Stimulated activated naive CD8-positive, alpha-beta T cell treated with anti-CD3 and anti-CD28 coated beads, Interleukin-15, Interleukin-2, amounts not matched to agents 100 U/mL and 50 U/mL, for 24 hours (primary cell): ENCODE measurements around the gene FALEC.
A peak's percentile ranks its signal among the peaks of the same experiment; 100 is the strongest.

Experiments
- ATAC-seq: fragments of 150-1000 bp; cut with Tn5 transposase; one replicate; pipeline ENCODE4 v1.10.0; 2021
- DNase-seq: peaks from one replicate; pipeline ENCODE4 v3.0.0; 2021

Gene FALEC

DNA sequence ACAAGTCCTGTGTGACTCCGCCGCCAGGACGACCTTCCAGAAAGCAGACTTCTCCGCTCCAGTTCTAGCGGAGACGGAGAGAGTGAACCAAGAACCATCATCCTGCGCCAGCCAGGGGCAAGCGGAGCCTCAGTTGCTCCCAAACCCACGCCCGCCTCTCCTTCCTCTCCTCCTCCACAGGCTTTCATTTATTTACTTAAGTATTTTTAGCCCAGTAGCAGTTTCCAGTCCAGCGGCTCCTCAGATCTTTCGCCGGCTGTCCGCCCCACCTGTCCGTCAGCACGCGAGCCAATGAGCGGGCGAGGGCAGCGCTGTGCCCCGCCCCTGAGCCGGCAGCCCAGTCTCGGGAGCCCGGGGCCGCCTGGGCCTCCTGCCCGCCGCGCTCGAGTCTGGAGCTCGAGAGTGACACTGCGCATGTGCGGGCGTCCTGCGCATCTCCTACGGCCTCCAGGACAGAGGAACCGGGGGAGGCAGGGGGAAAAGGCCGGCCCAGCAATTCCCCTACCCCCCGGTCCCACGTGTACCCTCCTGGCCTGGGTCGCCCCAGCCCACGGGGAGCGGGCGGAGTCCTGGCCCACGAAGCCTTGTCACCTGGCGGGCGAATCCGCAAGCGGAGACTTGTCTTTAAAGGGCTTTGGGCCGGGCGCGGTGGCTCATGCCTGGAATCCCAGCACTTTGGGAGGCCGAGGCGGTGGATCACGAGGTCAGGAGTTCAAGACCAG, at the start of gene FALEC:
Gene FALEC, plus strand, starts transcription at position 425 of the 722 bp plus-strand sequence.
- DNase-seq (peak; percentile 94), ATAC-seq (peak; percentile 97)

DNA sequence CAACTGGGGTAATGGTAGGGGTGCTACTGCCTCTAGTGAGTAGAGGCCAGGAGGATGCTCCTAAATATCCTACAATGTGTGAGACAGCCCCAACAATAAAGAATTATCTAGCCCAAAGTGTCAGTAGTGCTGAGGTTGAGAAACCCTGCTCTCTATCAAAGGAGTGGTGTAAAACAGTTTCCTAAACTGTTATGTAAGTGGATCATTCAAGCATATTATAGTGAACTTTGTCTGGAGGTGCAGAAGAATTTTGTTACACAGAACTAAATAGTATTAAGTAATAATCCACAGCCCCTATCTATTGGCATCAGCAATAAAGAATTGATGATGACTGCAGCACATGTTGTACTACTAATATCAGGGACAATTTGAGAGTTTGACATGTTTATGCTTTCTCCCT, 48.6 kb upstream of the FALEC start:
- ATAC-seq (no peak), DNase-seq (no peak)

DNA sequence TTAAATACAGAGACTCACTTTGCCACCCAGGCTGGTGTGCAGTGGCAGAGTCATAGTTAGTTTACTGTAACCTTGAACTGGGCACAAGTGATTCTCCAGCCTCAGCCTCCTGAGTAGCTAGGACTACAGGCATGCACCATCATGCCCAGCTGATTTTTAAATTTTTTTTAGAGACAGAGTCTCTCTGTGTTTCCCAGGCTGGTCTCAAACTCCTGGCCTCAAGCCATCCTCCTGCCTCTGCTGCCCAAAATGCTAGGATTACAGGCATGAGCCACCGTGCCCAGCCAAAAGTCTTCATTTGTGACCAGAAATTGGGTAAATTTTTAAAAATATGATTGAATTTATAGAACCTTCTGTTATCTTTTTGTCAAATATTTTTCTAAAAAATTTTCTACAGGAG, 46.3 kb upstream of the FALEC start:
- DNase-seq (no peak), ATAC-seq (no peak)

DNA sequence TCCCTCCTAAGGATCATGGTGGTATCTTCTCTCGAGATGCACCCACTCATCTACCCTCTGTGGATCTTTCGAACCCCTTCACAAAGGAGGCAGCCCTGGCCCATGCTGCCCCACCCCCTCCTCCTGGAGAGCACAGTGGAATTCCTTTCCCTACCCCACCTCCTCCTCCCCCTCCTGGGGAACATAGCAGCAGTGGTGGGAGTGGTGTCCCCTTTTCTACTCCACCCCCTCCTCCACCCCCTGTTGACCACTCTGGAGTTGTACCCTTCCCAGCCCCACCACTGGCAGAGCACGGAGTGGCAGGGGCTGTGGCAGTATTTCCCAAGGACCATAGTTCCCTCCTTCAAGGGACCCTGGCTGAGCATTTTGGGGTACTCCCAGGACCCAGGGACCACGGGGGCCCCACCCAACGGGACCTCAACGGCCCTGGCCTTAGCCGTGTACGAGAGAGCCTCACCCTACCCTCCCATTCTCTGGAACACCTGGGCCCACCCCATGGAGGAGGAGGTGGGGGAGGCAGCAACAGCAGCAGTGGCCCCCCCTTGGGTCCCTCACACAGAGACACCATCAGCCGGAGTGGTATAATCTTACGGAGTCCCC, 42.9 kb upstream of the FALEC start:
- DNase-seq (no peak), ATAC-seq (no peak)

DNA sequence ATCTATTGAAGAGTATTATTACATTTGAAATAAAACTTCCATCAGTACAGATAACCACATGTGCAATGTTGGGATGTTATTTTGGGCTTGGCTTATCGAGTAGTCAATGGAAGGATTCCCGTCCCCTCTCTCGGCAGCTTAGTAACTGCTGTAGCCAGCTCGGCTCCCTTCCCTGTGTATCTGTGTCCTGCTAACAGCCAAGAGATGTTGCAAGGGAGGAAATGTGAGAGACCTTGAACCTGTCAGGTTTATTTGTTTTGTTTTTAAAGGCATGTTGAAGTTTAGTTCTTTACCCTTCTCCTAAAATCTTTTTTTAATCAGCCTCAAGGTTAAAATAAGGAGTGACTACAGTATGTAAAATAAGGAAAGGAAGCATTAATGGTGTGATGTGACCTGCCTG, 41.9 kb upstream of the FALEC start:
- DNase-seq (no peak), ATAC-seq (no peak)

DNA sequence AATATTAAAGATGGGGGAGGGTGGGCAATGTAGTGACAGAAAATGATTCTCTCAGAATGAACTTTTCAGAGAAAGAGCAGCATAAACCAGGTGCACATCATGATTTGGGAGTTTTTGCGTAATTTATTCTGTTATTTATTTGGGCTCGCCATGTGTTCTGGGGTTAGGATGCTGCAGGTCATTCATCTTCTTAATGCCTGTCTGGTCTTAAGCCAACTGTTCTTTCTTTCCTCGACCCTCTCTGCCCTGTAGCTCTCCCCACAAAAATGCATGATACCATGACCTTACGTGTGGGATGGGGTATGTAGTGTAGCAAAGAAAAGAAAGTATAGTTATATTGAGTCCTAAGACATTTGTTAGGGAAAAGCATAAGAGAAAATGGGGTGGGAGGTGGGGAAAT, 40.7 kb upstream of the FALEC start:
- DNase-seq = no peak
- ATAC-seq = no peak

DNA sequence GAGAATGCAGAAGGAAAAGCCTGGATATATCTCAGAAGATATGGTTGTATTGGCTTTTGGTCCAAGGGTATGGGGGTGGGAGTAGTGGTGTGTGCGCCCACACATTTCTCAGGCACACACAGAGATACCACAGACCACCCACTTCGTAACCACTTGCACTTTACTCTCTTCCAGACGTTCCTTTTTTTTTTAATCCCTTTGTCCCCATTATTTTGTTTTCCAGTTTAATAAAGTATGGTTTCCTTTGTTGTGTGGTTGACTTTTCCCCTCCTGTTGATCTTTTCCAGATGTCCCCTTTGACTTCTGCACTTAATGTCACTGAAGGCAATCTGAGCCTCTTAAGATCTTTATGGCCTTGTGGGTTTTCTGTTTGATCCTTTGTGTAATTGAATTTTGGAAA, 38.8 kb upstream of the FALEC start:
- no peak for DNase-seq
- ATAC-seq = no peak

DNA sequence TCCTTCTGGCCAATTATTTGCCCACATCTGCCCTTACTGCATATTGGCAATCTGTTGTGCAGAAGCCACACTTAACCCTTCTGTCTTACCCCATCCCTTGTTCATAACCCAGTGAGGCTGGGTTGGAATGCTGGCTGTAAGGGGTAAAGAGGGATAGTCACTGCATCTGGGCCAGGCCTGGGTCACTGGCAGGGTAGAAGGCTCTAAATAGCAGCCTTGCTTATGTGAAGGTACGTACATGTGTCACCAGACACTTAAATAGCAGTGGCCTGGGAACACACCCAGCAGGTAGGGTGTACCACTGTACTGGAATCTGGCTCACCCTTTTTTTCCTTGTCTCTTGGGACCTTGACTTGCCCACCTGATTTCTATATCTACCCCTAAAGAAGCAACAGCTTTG, 38.2 kb upstream of the FALEC start:
- no peak for ATAC-seq
- DNase-seq = no peak

DNA sequence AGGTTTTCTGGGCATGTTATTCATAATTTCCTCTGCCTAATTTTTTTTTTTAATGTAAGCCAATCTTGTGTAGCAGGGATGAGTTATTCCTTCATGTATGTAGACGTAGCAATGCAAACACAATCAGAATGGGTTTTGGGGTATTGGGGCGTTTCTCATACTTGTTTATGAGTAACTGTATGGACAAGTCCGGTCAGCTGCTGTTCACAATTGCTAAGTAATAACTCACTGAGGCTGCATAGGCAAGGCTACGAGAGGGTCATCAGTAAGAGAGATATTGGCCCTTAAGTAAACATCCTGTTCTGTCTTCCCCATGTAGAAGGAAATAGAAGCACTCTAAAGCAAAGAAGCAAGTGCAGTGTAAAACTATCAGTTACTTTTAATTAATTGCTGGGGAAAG, 37.8 kb upstream of the FALEC start:
- no peak for DNase-seq
- no peak for ATAC-seq

DNA sequence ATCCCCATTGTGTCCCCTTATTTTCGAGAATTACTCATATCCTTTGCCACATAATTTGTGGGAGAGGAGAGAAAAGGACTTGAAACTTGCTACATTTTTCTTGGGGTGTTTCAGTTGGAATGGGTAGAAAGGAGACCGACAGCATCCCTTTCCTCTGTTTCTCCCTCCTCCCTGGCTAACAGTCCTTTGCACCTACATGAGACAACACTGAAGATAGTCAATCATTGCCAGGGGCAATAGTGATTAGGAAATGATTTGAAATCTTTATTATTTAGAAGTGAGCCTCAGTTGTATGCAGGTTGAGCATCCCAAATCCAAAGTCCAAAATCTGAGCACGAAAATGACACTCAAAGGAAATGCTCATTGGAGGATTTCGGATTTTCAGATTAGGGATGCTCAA, 36.2 kb upstream of the FALEC start:
- DNase-seq (no peak), ATAC-seq (no peak)

DNA sequence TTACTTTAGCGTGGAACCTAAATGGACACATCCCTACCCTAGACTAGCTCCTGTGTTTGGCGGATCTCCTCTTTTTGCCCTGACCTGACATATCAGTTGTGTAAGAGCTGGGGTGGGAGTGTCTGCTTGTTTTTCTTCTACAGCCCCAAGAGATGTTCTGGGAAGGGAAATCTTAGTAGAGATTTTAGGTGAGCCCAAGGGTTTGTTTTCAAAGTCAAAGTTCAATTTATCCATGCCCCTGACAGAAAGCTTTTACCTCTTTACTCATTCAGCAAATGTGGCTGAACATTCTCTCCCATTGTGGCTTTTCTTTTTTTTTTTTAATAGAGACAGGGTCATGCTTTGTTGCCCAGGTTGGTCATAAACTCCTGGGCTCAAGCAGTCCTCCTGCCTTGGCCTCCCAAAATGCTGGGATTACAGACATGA, 35.6 kb upstream of the FALEC start:
- DNase-seq = no peak
- no peak for ATAC-seq

DNA sequence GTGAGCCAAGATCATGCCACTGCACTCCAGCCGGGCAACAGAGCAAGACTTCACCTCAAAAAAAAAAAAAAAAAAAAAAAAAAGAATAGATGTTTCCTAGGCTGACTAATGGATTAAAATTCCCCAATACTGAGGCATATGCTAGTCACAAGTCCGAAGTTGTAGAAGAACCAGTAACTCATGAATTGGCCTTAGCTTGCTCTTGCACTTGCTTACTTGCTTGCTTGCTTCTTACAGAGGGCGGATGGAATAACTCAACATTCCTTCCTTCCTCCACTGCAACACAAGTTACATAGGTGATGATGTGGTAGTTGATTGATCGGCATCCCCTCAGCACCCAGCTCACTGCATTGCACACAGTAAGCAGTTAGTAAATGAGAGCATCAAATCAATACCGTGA, 31.1 kb upstream of the FALEC start:
- DNase-seq (no peak), ATAC-seq (no peak)

DNA sequence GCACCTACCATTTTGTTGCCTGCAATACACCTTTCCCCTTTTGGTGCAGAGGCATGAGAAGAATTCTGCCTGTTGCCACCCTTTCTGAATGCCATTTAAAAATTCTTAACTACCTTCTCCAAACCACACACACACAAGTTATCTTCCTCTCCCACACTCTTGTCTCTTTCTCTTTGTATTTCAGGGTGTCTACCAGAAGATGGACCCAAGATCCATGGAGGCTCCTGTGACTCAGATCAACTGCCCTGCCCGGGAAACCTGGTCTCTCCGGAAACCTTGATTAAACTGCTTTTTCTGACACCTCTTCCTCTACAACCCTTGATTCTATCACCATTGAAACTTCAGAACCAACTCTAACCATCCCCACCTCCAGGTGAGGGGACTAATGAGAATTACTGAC, 30.7 kb upstream of the FALEC start:
- DNase-seq (no peak), ATAC-seq (no peak)

DNA sequence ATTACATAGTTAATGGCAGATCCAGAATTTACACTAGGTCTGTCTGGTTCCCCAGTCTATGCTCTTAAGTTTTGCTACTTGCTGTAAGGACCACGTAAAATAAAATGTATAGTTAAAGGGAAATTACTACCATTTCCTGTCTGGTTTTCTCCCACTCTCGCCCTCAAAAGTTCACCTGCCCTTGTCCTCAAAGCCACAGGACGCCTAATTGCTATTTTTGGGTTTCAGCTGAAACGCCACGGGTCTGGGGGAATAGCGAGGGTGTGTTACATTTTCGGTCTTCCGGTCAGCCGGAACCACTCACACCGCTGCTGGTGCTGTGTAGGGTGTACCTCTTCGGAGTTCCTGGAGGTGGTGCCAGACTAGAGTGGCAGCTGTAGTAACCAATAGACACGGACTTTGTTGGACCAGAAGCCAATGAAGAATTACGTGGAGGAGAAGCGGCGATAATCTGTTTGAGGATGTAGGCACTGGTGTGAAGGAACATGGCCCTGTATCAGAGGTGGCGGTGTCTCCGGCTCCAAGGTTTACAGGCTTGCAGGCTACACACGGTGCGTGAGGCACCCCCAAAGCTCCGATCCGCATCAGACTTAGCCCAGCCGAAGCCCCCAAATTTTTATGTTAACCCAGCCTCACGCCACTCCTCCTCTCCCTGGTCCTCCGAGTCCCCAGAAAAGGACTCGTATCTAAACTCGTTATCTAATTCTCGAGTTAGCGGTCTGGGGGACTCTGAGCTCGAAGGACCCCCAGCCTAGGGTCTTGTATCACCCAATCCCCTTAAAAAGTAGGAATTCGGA, 28.4 kb upstream of the FALEC start, which contains the start of gene TARS2:
Gene TARS2, plus strand, starts transcription at position 454 of the 797 bp plus-strand sequence. Its CDS starts 32 bp downstream, at position 486.
- DNase-seq = peak; percentile 94
- peak; percentile 100 for ATAC-seq

DNA sequence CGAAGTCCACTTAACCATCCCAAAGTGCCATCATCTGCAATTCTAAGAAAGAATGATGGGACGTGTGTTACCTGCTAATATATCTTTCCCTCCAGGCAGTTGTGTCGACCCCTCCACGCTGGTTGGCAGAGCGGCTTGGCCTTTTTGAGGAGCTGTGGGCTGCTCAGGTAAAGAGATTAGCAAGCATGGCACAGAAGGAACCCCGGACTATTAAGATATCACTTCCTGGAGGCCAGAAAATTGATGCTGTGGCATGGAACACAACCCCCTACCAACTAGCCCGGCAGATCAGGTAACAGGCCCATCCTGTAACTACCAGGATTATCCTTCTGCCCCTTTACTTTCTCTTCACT, 27.8 kb upstream of the FALEC start:
- ATAC-seq = no peak
- DNase-seq = no peak

DNA sequence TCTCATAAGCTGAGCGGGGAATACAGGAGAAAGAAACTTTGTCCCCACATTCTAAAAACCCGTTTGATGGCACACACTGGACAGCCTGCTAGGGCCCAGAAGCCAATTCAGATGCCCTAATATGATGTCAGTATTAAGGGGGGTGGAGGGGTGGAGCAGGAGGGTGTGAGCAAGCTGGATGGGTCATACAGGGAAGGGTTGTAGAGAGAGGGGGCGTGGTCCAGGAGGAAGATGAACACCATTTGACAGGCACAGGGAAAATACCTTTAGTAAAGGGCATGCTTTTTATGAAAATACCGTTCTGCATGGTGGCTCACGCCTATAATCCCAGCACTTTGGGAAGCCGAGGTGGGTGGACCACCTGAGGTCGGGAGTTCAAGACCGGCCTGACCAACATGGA, 22.4 kb upstream of the FALEC start:
- ATAC-seq = no peak
- DNase-seq = no peak

DNA sequence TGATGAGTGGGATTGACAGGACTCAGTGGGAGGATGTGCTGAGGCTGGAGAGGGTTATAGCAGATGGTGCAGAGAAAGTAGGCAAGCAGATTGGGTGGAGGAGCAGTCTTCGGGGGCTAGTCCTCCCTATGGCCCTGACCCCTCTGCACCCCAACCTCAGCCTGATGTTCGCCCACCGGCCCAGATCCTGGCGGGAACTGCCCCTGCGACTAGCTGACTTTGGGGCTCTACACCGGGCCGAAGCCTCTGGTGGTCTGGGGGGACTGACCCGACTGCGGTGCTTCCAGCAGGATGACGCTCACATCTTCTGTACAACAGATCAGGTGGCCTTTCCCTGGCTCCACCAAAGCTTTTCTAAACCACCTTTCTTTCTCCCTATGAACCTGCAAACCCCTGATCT, 17.2 kb upstream of the FALEC start:
- DNase-seq = no peak
- ATAC-seq = no peak

DNA sequence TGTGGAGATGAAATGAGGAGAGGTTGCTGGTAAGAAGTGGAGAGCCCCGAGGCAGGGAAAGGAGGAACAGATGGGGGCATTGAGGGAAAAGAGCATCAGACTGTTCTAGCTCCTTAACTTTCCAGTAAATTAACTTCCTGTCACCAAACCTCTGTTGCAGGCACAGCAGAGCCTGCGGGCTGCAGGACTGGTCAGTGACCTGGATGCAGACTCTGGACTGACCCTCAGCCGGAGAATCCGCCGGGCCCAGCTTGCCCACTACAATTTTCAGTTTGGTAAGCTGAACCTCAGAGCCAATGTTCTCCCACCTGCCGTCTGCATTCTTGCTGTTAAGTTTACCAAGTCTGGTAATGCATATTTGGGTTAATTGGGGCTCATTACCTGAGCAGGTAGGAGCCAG, 10.1 kb upstream of the FALEC start:
- ATAC-seq = no peak
- no peak for DNase-seq

DNA sequence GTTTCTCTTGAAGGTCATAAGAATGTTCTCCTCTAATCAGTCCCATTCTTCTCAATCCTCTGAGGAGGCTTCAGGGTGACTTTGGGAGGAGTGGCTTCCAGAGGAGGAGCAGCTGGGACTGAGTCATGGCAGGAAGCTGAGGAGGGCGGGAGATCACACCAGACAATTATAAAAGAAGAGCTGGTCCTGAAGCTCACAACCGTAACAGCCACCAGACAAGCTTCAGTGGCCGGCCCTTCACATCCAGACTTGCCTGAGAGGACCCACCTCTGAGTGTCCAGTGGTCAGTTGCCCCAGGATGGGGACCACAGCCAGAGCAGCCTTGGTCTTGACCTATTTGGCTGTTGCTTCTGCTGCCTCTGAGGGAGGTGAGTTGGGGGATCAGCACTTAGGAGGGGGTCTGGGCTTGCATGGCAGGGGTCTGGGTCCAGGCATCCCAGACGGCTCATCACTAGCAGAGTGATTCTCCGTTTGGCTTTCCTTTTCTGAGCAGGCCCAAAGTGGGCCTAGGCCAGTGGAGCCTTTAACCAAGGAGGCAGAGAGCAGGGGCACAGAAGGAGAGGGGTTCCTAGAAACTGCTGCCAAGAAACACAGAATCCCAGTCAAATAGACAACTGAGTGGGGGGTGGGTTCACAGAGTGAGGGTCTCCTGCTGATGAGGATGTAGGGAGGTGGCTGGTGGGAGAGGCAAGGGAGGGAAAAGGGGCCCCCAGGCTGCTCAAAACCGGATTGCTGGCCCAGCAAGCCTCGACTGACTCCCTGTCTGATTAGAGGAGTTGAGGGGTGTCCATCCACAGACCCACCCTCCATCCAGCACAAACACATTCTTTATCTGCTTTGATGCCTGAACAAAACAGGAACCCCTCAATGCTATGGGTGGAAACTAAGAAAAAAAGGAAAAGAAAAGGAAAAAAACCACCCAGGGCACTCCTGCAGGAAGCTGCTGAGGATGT, 7.4 kb upstream of the FALEC start, which contains the start of gene ECM1:
Gene ECM1, plus strand, starts transcription at position 198 of the 953 bp plus-strand sequence. Its CDS starts 101 bp downstream, at position 299.
- no peak for ATAC-seq
- DNase-seq = no peak

DNA sequence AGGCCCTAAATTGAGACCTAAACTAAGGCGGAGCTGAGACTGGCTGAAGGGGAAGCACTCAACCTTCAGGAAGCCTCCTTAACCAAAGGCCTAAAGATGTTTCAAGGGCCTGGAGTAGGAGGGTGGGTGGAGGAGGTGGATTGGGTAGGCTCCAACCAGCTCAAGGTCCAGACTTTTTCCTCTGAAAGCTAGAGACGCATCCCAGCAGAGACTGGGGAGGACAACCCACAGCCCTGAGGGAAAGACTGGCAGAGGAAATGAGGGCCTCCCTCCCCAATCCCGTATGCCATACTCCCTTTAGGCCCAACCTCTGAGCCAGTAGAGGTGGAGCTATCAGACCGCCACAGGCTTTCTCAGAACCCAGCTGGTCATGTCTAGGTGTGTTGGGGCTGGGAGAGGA, 6.6 kb upstream of the FALEC start:
- ATAC-seq (no peak), DNase-seq (no peak)

DNA sequence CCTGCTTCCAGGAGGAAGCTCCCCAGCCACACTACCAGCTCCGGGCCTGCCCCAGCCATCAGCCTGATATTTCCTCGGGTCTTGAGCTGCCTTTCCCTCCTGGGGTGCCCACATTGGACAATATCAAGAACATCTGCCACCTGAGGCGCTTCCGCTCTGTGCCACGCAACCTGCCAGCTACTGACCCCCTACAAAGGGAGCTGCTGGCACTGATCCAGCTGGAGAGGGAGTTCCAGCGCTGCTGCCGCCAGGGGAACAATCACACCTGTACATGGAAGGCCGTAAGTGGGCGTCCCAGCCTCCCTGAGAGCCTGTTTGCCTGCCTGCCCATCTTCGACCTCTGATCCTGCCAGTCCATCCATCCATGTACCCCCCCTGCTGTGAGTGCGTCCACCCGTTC, 4.0 kb upstream of the FALEC start:
- ATAC-seq = no peak

DNA sequence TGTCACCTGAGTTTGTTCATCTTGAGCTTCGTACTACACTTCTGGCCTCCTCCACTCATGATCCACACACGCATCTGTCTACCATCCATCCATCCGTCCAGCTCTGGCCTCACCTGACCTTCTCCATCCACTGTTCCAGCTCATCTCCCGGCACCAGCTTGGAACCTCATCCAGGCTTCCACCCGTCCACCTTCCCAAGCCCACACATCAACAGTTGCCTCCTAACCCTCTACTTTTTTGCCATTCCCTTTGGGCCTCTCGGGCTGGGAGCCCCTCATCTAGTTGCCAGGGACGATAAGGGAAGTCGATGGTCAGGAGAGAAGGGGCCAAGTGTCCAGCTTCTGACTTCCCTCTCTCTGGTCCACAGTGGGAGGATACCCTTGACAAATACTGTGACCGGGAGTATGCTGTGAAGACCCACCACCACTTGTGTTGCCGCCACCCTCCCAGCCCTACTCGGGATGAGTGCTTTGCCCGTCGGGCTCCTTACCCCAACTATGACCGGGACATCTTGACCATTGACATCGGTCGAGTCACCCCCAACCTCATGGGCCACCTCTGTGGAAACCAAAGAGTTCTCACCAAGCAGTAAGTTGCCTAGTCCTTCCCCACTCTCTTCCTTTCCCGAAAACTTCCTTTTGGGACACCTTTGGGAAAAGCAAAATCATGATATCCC, 3.4 kb upstream of the FALEC start:
- ATAC-seq = no peak

More for the DNA sequence above, 4.0 kb upstream of the FALEC start:
- DNase-seq = no peak

More for the DNA sequence above, 3.4 kb upstream of the FALEC start:
- no peak for DNase-seq
